A549 (cell line): ENCODE results near the gene RFX1. TPM values are rescaled to one million over a fixed set of nuclear protein-coding genes. Genes with fewer than 3 reads are reported as not detected.

Source experiments
- ATAC-seq, 2 experiments: fragments of 200-7000 bp in 1 of 2; fragments of >200 bp in 1 of 2; cut with Nextera tagmentation in 1 of 2; cut with Tn5 transposase in 1 of 2; 3 replicates each; pipeline versions ENCODE4 v1.8.0 to v1.9.1; 2018 to 2020; ENCODE audit warnings: mild to moderate bottlenecking in 1 of 2, moderate library complexity in 1 of 2
- CTCF ChIA-PET: fragments of 300-600 bp; sonication (Branson Sonifier 250); formaldehyde crosslinking; extraction: SDS; loops from one replicate; lab custom pipeline; 2021; ENCODE audit warnings: antibody characterized with exemption, inconsistent platforms; lab: Yijun Ruan, JAX
- POLR2A ChIA-PET: fragments of 350-600 bp; formaldehyde crosslinking; extraction: SDS; loops from one replicate; lab custom pipeline; 2021; ENCODE audit warnings: antibody characterized with exemption, inconsistent platforms; lab: Yijun Ruan, JAX
- DNase-seq, 2 experiments: peaks; one replicate each; pipeline versions ENCODE4 v3.0.0 to v3.0.0-alpha.2; 2011 to 2016; ENCODE audit warnings: low read depth in 1 of 2, low spot score in 1 of 2
- FAIRE-seq: peaks from 2 replicates; lab custom pipeline; 2011; peaks lifted over from hg19 to GRCh38; lab: Jason Lieb, UNC
- H3K27ac ChIP-seq, 2 experiments: fragments of >200 bp; sonication (Bioruptor Twin); formaldehyde crosslinking; 3 replicates each; pipeline ENCODE4 v1.5.1; 2016 to 2017
- H3K4me1 ChIP-seq: fragments of >200 bp; sonication (Bioruptor Twin); formaldehyde crosslinking; 3 replicates; pipeline ENCODE4 v1.6.1; 2016
- H3K4me2 ChIP-seq: fragments of >200 bp; sonication (Bioruptor Twin); formaldehyde crosslinking; 3 replicates; pipeline ENCODE4 v1.6.1; 2016
- H3K4me3 ChIP-seq: fragments of >200 bp; sonication (Bioruptor Twin); formaldehyde crosslinking; 3 replicates; pipeline ENCODE4 v1.5.1; 2016
- H3K9me3 ChIP-seq: fragments of >200 bp; sonication (Bioruptor Twin); formaldehyde crosslinking; 3 replicates; pipeline ENCODE4 v1.6.1; 2016
- ESRRA ChIP-seq: fragments of 150-350 bp; IDR thresholded peaks from 2 replicates; pipeline ENCODE4 v1.6.1; 2014; ENCODE audit warnings: mild to moderate bottlenecking, low read length, borderline replicate concordance
- GATA3 ChIP-seq: IDR thresholded peaks from 2 replicates; pipeline ENCODE4 v1.6.1; 2012; ENCODE audit warnings: borderline replicate concordance
- HOXA7 ChIP-seq: fragments of 250-450 bp; sonication (Bioruptor Pico); IDR thresholded peaks from 2 replicates; pipeline ENCODE4 v1.5.0; 2020; ENCODE audit warnings: mild to moderate bottlenecking, moderate library complexity
- HOXB5 ChIP-seq: fragments of 250-450 bp; sonication (Bioruptor Pico); IDR thresholded peaks from 2 replicates; pipeline ENCODE4 v1.5.0; 2020; ENCODE audit warnings: mild to moderate bottlenecking, moderate library complexity
- JUN ChIP-seq, 2 experiments: fragments of >200 bp; sonication (Bioruptor Twin); formaldehyde crosslinking; IDR thresholded peaks; 2 replicates in 1 of 2; 3 replicates in 1 of 2; pipeline ENCODE4 v1.6.1; 2016 to 2017
- KDM5A ChIP-seq: fragments of 200-600 bp; sonication (generic); IDR thresholded peaks from 2 replicates; pipeline ENCODE4 v1.6.1; 2016; ENCODE audit warnings: antibody characterized with exemption, mild to moderate bottlenecking
- MAFK ChIP-seq: fragments of 450-650 bp; IDR thresholded peaks from 2 replicates; pipeline ENCODE4 v1.6.1; 2014; ENCODE audit not compliant: partially characterized antibody
- MAZ ChIP-seq: fragments of 150-350 bp; IDR thresholded peaks from 2 replicates; pipeline ENCODE4 v1.6.1; 2014; ENCODE audit warnings: antibody characterized with exemption, low read depth, low read length, borderline replicate concordance
- NPAS2 ChIP-seq: fragments of 250-450 bp; sonication (Bioruptor Pico); IDR thresholded peaks from 2 replicates; pipeline ENCODE4 v1.8.0; 2022; ENCODE audit warnings: mild to moderate bottlenecking, moderate library complexity, borderline replicate concordance
- NR3C1 ChIP-seq: fragments of >200 bp; sonication (Bioruptor Twin); formaldehyde crosslinking; IDR thresholded peaks from 3 replicates; pipeline ENCODE4 v1.6.1; 2017
- RARB ChIP-seq: fragments of 250-450 bp; sonication (Bioruptor Pico); IDR thresholded peaks from 2 replicates; pipeline ENCODE4 v1.8.0; 2021; ENCODE audit warnings: mild to moderate bottlenecking, moderate library complexity
- RNF2 ChIP-seq: fragments of 200-600 bp; sonication (generic); IDR thresholded peaks from 2 replicates; pipeline ENCODE4 v1.6.1; 2016; ENCODE audit warnings: low read depth, mild to moderate bottlenecking, antibody characterized with exemption, moderate library complexity, borderline replicate concordance
- ZC3H11A ChIP-seq: fragments of 450-650 bp; IDR thresholded peaks from 2 replicates; pipeline ENCODE4 v1.6.1; 2014; ENCODE audit warnings: antibody characterized with exemption, mild to moderate bottlenecking
- ZFP36 ChIP-seq: fragments of 450-650 bp; IDR thresholded peaks from 2 replicates; pipeline ENCODE4 v1.6.1; 2014; ENCODE audit warnings: borderline replicate concordance; ENCODE audit not compliant: partially characterized antibody
- ZNF302 ChIP-seq: fragments of 250-450 bp; sonication (Bioruptor Pico); IDR thresholded peaks from 2 replicates; pipeline ENCODE4 v1.9.0; 2021; ENCODE audit warnings: inconsistent platforms, mild to moderate bottlenecking, moderate library complexity
- WGBS: methylation state at CpG from one replicate; pipeline ENCODE4 v1.1.6; 2017; ENCODE audit errors: missing lambda C conversion rate; 5-methylcytosine and 5-hydroxymethylcytosine counted together
- polyA plus RNA-seq, 4 experiments: library from polyadenylated mRNA; depleted of rRNA in 3 of 4; stranded (reverse); fragments of >200 nt; fragmentation: RNase III in 1 of 4; extraction: RNeasy Plus Mini Kit Qiagen cat#74134 plus additional on column Dnase treatment in 1 of 4; gene quantifications; 2 replicates in 3 of 4; 3 replicates in 1 of 4; pipeline ENCODE4 v1.2.3, GENCODE V29; 2011 to 2017
- TF ChIP-seq, protein P1 (sequence below): fragments of >200 bp; sonication (Bioruptor Twin); formaldehyde crosslinking; IDR thresholded peaks from 2 replicates; pipeline ENCODE4 v1.6.1; 2016
- TF ChIP-seq, protein P2 (sequence below): IDR thresholded peaks from 2 replicates; pipeline ENCODE4 v1.6.1; 2012
- TF ChIP-seq, protein P3 (sequence below): fragments of 250-450 bp; sonication (Bioruptor Pico); IDR thresholded peaks from 2 replicates; pipeline ENCODE4 v1.5.0; 2021; ENCODE audit warnings: mild to moderate bottlenecking, moderate library complexity, borderline replicate concordance
- TF ChIP-seq, protein P4 (sequence below): fragments of >200 bp; sonication (Bioruptor Twin); formaldehyde crosslinking; IDR thresholded peaks from 3 replicates; pipeline ENCODE4 v1.6.1; 2016

Gene RFX1
- polyA plus RNA-seq, 2 of the 4 experiments (the other 2 are of a cell fraction), result 0.57 to 5.4 TPM

DNA sequence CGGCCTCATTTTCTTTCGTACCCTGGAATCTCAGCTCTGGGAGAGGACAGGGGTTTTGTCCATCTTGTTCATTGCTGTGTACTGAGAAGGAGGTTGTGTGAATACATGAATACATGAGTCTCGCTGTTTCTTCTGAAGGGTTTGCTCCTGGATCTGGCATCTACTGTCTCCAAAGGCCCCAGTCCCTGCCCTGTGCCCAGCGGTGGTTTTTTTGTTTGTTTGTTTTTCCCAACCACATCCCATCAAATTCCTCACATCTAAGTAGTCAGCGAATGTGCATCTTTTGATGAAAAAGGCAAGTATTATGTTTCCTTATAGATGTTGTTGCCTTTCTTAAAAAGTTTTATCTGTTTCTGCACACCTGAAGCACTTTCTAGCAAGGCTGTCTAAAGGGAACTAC, 41.3 kb downstream of the RFX1 start (continued):
- TF ChIP-seq RNF2, result no peak
- TF ChIP-seq MAFK, result no peak
- TF ChIP-seq, all 56 proteins: peak for 0

DNA sequence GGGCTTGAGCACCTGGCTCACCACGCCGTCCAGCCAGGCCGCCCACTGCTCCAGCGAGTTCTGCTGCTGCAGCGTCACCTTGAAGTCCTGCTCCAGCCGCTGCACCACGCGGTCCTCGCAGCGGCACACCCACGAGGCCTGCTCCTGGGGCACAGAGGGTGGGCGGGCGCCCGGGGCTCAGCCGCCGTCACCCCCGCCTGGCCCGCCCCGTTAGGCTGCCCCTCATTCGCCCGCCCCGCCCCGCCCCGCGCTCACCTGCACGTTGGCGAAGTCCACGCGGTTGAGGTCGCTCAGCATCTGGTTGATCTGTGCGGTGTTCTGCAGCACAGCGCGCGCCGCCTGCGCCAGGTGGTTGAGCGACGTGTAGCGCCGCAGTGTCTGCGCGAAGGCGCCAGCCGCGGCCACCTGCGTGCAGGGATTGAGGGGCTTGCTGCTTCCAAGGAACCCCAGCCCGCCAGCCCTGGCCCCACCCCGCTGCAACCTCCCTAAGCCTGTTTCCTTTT, 42.5 kb downstream of the RFX1 start:
- FAIRE-seq (no peak), ATAC-seq (no peak), DNase-seq (no peak)
- ChIA-PET CTCF (interaction anchor here (0.6 to 0.9 kb wide), 2 partner anchors 51 to 109 kb away, joined by 3 read pairs; no protein-coding TSS in a partner anchor), POLR2A (no interaction called here)
- Histone ChIP-seq H3K4me1 (no peaks in the 10 kb centered on the region), H3K27ac (no peak overlapping the region), H3K4me3 (no peak overlapping the region), H3K4me2 (no peak overlapping the region)
- WGBS, result 95% methylated on average over 17 of the region's 48 CpGs
- TF ChIP-seq, protein P1, sequence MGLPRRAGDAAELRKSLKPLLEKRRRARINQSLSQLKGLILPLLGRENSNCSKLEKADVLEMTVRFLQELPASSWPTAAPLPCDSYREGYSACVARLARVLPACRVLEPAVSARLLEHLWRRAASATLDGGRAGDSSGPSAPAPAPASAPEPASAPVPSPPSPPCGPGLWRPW, result no peak
- no peak for TF ChIP-seq MAZ
- no peak for TF ChIP-seq KDM5A
- no peak for TF ChIP-seq NR3C1
- TF ChIP-seq RNF2, result no peak
- TF ChIP-seq HOXA7 (CRISPR knock-in tag), result no peak
- no peak for TF ChIP-seq RARB
- TF ChIP-seq ZC3H11A, result no peak
- TF ChIP-seq, protein P2, sequence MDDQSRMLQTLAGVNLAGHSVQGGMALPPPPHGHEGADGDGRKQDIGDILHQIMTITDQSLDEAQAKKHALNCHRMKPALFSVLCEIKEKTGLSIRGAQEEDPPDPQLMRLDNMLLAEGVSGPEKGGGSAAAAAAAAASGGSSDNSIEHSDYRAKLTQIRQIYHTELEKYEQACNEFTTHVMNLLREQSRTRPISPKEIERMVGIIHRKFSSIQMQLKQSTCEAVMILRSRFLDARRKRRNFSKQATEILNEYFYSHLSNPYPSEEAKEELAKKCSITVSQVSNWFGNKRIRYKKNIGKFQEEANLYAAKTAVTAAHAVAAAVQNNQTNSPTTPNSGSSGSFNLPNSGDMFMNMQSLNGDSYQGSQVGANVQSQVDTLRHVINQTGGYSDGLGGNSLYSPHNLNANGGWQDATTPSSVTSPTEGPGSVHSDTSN, result no peak
- TF ChIP-seq ZFP36, result no peak
- no peak for TF ChIP-seq HOXB5 (CRISPR knock-in tag)
- no peak for TF ChIP-seq ESRRA
- no peak for TF ChIP-seq NPAS2 (CRISPR knock-in tag)
- no peak for TF ChIP-seq GATA3
- TF ChIP-seq JUN (IDR thresholded peaks at IDR 0.05), result no peak
- TF ChIP-seq, all 56 proteins: peak for 0
- no peaks in the 10 kb centered on the region for H3K9me3 ChIP-seq

DNA sequence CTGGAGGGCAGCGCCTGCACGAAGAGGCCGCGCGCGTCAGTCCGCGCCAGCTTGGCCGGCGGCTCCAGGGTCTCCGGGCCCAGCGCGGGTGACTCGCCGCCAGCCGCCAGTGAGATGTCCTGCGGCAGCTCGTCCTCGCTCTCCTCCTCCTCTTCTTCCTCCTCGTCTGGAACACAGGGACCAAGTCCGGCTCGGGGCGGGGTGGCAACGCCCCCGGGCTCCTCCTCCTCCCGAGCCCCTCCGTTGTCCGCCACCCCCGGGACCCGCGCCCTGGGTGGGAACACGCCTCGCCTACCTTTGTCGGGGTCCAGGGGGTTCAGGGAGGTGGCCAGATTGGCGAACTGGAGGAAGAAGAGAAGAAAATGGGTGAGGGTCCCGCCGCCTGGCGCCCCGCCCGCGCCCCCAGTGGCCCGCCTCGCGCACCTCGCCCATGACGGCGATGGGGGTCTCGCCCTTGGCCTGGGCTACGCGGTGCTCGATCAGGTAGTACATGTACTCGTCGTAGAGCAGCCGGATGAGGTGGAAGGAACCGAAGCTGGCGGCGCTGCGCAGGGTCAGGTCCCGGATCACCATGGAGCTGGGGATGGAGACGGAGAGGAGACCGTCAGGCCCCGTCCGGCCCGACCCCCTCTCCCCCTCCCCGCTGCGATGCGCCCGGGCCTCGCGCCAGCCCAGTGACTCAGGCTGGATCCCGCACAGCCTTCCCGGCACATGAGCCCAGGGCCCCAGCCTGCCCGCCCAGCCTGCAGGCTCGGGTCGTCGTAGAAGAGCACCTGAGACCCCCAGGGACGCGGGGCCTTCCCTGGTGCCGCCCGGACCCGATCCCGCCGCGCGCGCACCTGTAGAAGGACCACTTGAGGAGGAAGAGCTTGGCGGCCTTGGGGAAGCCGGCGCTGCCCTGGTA, 43.2 kb downstream of the RFX1 start:
- H3K9me3 ChIP-seq, result no peaks in the 10 kb centered on the region
- ChIA-PET POLR2A (no interaction called here), CTCF (interaction anchor here (0.6 to 2.3 kb wide), 4 partner anchors 10 to 110 kb away, joined by 3 to 5 read pairs (median 4); no protein-coding TSS in a partner anchor)
- no peak overlapping the region for H3K4me3 ChIP-seq
- TF ChIP-seq, protein P3, sequence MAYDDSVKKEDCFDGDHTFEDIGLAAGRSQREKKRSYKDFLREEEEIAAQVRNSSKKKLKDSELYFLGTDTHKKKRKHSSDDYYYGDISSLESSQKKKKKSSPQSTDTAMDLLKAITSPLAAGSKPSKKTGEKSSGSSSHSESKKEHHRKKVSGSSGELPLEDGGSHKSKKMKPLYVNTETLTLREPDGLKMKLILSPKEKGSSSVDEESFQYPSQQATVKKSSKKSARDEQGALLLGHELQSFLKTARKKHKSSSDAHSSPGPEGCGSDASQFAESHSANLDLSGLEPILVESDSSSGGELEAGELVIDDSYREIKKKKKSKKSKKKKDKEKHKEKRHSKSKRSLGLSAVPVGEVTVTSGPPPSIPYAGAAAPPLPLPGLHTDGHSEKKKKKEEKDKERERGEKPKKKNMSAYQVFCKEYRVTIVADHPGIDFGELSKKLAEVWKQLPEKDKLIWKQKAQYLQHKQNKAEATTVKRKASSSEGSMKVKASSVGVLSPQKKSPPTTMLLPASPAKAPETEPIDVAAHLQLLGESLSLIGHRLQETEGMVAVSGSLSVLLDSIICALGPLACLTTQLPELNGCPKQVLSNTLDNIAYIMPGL (CRISPR knock-in tag), result no peak
- TF ChIP-seq, protein P4, sequence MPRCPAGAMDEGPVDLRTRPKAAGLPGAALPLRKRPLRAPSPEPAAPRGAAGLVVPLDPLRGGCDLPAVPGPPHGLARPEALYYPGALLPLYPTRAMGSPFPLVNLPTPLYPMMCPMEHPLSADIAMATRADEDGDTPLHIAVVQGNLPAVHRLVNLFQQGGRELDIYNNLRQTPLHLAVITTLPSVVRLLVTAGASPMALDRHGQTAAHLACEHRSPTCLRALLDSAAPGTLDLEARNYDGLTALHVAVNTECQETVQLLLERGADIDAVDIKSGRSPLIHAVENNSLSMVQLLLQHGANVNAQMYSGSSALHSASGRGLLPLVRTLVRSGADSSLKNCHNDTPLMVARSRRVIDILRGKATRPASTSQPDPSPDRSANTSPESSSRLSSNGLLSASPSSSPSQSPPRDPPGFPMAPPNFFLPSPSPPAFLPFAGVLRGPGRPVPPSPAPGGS, result no peak
- no peak for TF ChIP-seq ZNF302
- no peak for DNase-seq
- WGBS, result 95% methylated on average over 40 of the region's 89 CpGs
- no peak for FAIRE-seq
- no peak overlapping the region for H3K4me2 ChIP-seq
- no peak overlapping the region for H3K27ac ChIP-seq
- ATAC-seq, result no peak
- no peaks in the 10 kb centered on the region for H3K4me1 ChIP-seq
